Measurements from ENCODE around the gene ZFP36L1. TPM values are rescaled to one million over a fixed set of nuclear protein-coding genes. Genes with fewer than 3 reads are reported as not detected.

ZFP36L1 gene
- total RNA-seq, 1 donor from 2014 or later, result 144 TPM

- H3K27me3 ChIP-seq (ENCODE audit: control insufficient read depth, insufficient read depth, low read length), result no peaks in the 10 kb centered on the region
- DNase-seq (ENCODE audit: low read depth), result no peak
- H3K4me3 ChIP-seq (ENCODE audit: low read depth, low read length), result no peak overlapping the region
- no peak for TF ChIP-seq CTCF (IDR thresholded peaks at IDR 0.05; ENCODE audit: insufficient read depth, low read length, poor library complexity, severe bottlenecking)
- no peaks in the 10 kb centered on the region for H3K36me3 ChIP-seq (ENCODE audit: control insufficient read depth, insufficient read depth, low read length)
Observed at GRCh38 chr14:68748691-68749090, 44.2 kb downstream of the ZFP36L1 start.

- no peaks in the 10 kb centered on the region for H3K27me3 ChIP-seq (ENCODE audit: control insufficient read depth, insufficient read depth, low read length)
- no peak overlapping the region for H3K4me3 ChIP-seq (ENCODE audit: low read depth, low read length)
- DNase-seq (ENCODE audit: low read depth), result no peak
- no peaks in the 10 kb centered on the region for H3K36me3 ChIP-seq (ENCODE audit: control insufficient read depth, insufficient read depth, low read length)
- no peak for TF ChIP-seq CTCF (IDR thresholded peaks at IDR 0.05; ENCODE audit: insufficient read depth, low read length, poor library complexity, severe bottlenecking)
Observed at GRCh38 chr14:68748260-68748659, 44.6 kb downstream of the ZFP36L1 start.

- H3K27me3 ChIP-seq (ENCODE audit: control insufficient read depth, insufficient read depth, low read length), result no peaks in the 10 kb centered on the region
- no peak for TF ChIP-seq CTCF (IDR thresholded peaks at IDR 0.05; ENCODE audit: insufficient read depth, low read length, poor library complexity, severe bottlenecking)
- H3K4me3 ChIP-seq (ENCODE audit: low read depth, low read length), result no peak overlapping the region
- DNase-seq (ENCODE audit: low read depth), result no peak
- no peaks in the 10 kb centered on the region for H3K36me3 ChIP-seq (ENCODE audit: control insufficient read depth, insufficient read depth, low read length)
Observed at GRCh38 chr14:68747393-68747792, 45.5 kb downstream of the ZFP36L1 start.

GRCh38 chr14:68744613-68745012, 48.3 kb downstream of the ZFP36L1 start:
- no peaks in the 10 kb centered on the region for H3K27me3 ChIP-seq (ENCODE audit: control insufficient read depth, insufficient read depth, low read length)
- TF ChIP-seq CTCF (IDR thresholded peaks at IDR 0.05; ENCODE audit: insufficient read depth, low read length, poor library complexity, severe bottlenecking), result no peak
- H3K36me3 ChIP-seq (ENCODE audit: control insufficient read depth, insufficient read depth, low read length), result no peaks in the 10 kb centered on the region
- no peak overlapping the region for H3K4me3 ChIP-seq (ENCODE audit: low read depth, low read length)
- no peak for DNase-seq (ENCODE audit: low read depth)

GRCh38 chr14:68741839-68742470, 50.9 kb downstream of the ZFP36L1 start:
- H3K4me3 ChIP-seq (ENCODE audit: low read depth, low read length), result no peak overlapping the region
- no peak for DNase-seq (ENCODE audit: low read depth)
- H3K36me3 ChIP-seq (ENCODE audit: control insufficient read depth, insufficient read depth, low read length), result no peaks in the 10 kb centered on the region
- no peaks in the 10 kb centered on the region for H3K27me3 ChIP-seq (ENCODE audit: control insufficient read depth, insufficient read depth, low read length)
- TF ChIP-seq CTCF (IDR thresholded peaks at IDR 0.05; ENCODE audit: insufficient read depth, low read length, poor library complexity, severe bottlenecking), result no peak

- Histone ChIP-seq H3K4me3 (ENCODE audit: low read depth, low read length) (no peak overlapping the region), H3K27me3 (ENCODE audit: control insufficient read depth, insufficient read depth, low read length) (no peaks in the 10 kb centered on the region), H3K36me3 (ENCODE audit: control insufficient read depth, insufficient read depth, low read length) (no peaks in the 10 kb centered on the region)
- no peak for TF ChIP-seq CTCF (IDR thresholded peaks at IDR 0.05; ENCODE audit: insufficient read depth, low read length, poor library complexity, severe bottlenecking)
- no peak for DNase-seq (ENCODE audit: low read depth)
Observed at GRCh38 chr14:68741477-68741791, 51.4 kb downstream of the ZFP36L1 start.
